GM18505 (cell line): Measurements from ENCODE around the gene FJX1.

Experiments
- ATAC-seq: cut with Tn5 transposase; IDR thresholded peaks from one replicate; pipeline ENCODE4 v1.9.1; 2021; ENCODE audit not compliant: unreplicated experiment
- POLR2A ChIP-seq: IDR thresholded peaks from 4 replicates; pipeline ENCODE4 v1.6.1; 2011; ENCODE audit warnings: borderline replicate concordance; ENCODE audit not compliant: insufficient read depth, insufficient read length; ENCODE audit errors: extremely low read depth

Gene FJX1

GRCh38 chr11:35594680-35595079 is 23.6 kb upstream of the FJX1 start:
- no peak for ATAC-seq
- no peak for TF ChIP-seq POLR2A

- no peak for ATAC-seq
- TF ChIP-seq POLR2A = no peak
These were observed 19.8 kb upstream of the FJX1 start for GRCh38 chr11:35598254-35599125.

GRCh38 chr11:35600331-35600838 is 17.9 kb upstream of the FJX1 start:
- no peak for ATAC-seq
- TF ChIP-seq POLR2A = no peak

GRCh38 chr11:35602160-35602793 is 16.0 kb upstream of the FJX1 start:
- no peak for TF ChIP-seq POLR2A
- ATAC-seq = no peak

GRCh38 chr11:35602979-35603378 is 15.3 kb upstream of the FJX1 start:
- TF ChIP-seq POLR2A = no peak
- no peak for ATAC-seq

GRCh38 chr11:35605706-35606105 is 12.6 kb upstream of the FJX1 start:
- ATAC-seq = no peak
- TF ChIP-seq POLR2A = no peak

GRCh38 chr11:35606206-35606605 is 12.1 kb upstream of the FJX1 start:
- no peak for ATAC-seq

GRCh38 chr11:35608502-35608901 is 9.8 kb upstream of the FJX1 start:
- no peak for ATAC-seq

More at GRCh38 chr11:35606206-35606605, 12.1 kb upstream of the FJX1 start:
- no peak for TF ChIP-seq POLR2A

GRCh38 chr11:35609656-35610055 is 8.6 kb upstream of the FJX1 start:
- ATAC-seq = no peak
- TF ChIP-seq POLR2A = no peak

More at GRCh38 chr11:35608502-35608901, 9.8 kb upstream of the FJX1 start:
- no peak for TF ChIP-seq POLR2A

- TF ChIP-seq POLR2A = no peak
- no peak for ATAC-seq
These were observed 7.6 kb upstream of the FJX1 start for GRCh38 chr11:35610631-35611030.

GRCh38 chr11:35611741-35612140 is 6.5 kb upstream of the FJX1 start:
- no peak for TF ChIP-seq POLR2A

GRCh38 chr11:35614939-35615569 is 3.2 kb upstream of the FJX1 start:
- TF ChIP-seq POLR2A = no peak
- ATAC-seq = no peak

More at GRCh38 chr11:35611741-35612140, 6.5 kb upstream of the FJX1 start:
- no peak for ATAC-seq
